A172 (cell line): ENCODE data around the gene RASL11B. TPM values are rescaled to one million over a fixed set of nuclear protein-coding genes. Genes with fewer than 3 reads are reported as not detected.

Experiments
- DNase-seq: peaks from one replicate; pipeline ENCODE4 v3.0.0-alpha.2; 2015; ENCODE audit warnings: low spot score
- total RNA-seq: library from RNA; depleted of rRNA; stranded (reverse); fragments of >200 nt; shearing (Covaris generic); gene quantifications from 2 replicates; pipeline ENCODE4 v1.2.3, GENCODE V29; 2014; rRNA removed

Gene RASL11B
- total RNA-seq, 1 experiment from 2014 or later: not detected

GRCh38 chr4:52914051-52914605 is 52.0 kb downstream of the RASL11B start:
- peak; percentile 74 for DNase-seq

GRCh38 chr4:52915191-52915590 is 53.1 kb downstream of the RASL11B start:
- DNase-seq: no peak

GRCh38 chr4:52915730-52916300 is 53.7 kb downstream of the RASL11B start:
- DNase-seq: no peak

Other genes with a start within 250 kb of the RASL11B start
- 14.8 and 19.9 TPM in 2 replicates for gene USP46, start 203.0 kb upstream of the RASL11B start, total RNA-seq
- not detected in 2 replicates for gene ERVMER34-1, start 110.9 kb upstream of the RASL11B start, total RNA-seq